Vagina (tissue), 2 donors: ENCODE data around the gene NMU.

ENCODE experiments used
- POLR2AphosphoS5 ChIP-seq, 2 donors: sonication (generic); formaldehyde crosslinking; IDR thresholded peaks; one replicate each; pipeline ENCODE4 v1.9.0; 2017; ENCODE audit warnings: antibody characterized with exemption in 2 of 2, mild to moderate bottlenecking in 2 of 2, low read depth in 1 of 2; ENCODE audit not compliant: insufficient read depth in 1 of 2
- TF ChIP-seq, protein P1 (sequence below), 3 experiments: fragments of 450-650 bp in 2 of 3; fragments of 200-600 bp in 1 of 3; sonication (generic) in 1 of 3; IDR thresholded peaks; one replicate each; pipeline ENCODE4 v1.5.1; 2017 to 2019; ENCODE audit warnings: antibody characterized with exemption in 3 of 3, mild to moderate bottlenecking in 2 of 3, moderate library complexity in 2 of 3

DNA sequence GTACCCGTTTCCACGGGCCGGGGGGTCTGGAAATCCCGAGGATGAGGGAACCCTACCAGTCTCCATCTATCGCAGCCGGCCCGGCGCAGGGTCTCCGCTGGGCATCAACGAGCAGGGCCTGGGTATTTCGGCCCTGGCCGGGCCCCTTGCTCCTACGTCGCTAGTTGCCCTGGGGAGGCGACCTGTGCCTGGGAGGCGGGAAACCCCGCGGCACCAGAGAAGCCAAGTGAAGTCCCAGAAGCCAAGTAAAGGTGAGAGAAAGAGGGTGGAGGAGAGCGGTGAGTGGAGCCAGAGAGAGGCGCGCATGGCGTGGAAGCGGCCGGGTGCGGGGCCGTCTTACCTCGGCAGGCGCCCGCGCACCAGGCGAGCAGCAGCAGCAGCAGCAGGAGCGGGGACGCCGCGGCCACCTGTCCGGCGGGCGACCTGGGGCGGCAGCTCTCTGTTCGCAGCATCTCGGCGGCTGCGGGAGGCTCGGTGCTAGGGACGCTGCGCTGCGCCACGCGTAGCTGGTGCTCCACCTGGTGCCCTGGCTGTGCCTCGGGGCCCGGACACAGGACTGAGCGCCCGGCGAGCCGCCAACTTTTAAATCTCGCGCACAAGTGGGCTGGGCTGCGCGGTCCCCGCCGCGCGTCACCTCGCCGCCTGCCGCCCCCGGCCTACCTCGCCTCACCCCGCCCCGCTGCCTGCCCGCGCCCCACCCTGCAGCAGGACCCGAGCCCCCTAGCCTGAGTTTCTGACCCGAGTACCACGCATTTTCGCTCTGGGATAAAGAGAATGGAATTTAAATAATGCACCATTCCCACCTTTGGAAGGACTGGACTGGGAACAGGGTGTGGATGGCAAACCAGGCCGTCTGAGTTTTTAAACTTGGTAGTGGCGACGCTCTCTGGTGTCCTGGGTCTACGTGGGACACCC lies at the start of gene NMU:
- TF ChIP-seq, protein P1, sequence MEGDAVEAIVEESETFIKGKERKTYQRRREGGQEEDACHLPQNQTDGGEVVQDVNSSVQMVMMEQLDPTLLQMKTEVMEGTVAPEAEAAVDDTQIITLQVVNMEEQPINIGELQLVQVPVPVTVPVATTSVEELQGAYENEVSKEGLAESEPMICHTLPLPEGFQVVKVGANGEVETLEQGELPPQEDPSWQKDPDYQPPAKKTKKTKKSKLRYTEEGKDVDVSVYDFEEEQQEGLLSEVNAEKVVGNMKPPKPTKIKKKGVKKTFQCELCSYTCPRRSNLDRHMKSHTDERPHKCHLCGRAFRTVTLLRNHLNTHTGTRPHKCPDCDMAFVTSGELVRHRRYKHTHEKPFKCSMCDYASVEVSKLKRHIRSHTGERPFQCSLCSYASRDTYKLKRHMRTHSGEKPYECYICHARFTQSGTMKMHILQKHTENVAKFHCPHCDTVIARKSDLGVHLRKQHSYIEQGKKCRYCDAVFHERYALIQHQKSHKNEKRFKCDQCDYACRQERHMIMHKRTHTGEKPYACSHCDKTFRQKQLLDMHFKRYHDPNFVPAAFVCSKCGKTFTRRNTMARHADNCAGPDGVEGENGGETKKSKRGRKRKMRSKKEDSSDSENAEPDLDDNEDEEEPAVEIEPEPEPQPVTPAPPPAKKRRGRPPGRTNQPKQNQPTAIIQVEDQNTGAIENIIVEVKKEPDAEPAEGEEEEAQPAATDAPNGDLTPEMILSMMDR (IDR thresholded peaks at IDR 0.05), result no peak
- TF ChIP-seq POLR2AphosphoS5 (IDR thresholded peaks at IDR 0.05; ENCODE audit: insufficient read depth in 1 of 2, low read depth in 1 of 2), result no peak
